Neutrophil (primary cell): ENCODE measurements around the gene TCF12.

ENCODE experiments used
- H3K27ac ChIP-seq: fragments of 200-600 bp; sonication (generic); 2 replicates; pipeline ENCODE4 v1.5.1; 2016; ENCODE audit warnings: mild to moderate bottlenecking, moderate library complexity
- H3K27me3 ChIP-seq: fragments of 200-600 bp; sonication (generic); 2 replicates; pipeline ENCODE4 v1.6.0; 2016; ENCODE audit warnings: mild to moderate bottlenecking
- H3K36me3 ChIP-seq: fragments of 200-600 bp; sonication (generic); 2 replicates; pipeline ENCODE4 v1.5.1; 2017
- H3K4me1 ChIP-seq, 2 experiments: fragments of 200-600 bp in 1 of 2; sonication (generic) in 1 of 2; 1 replicate in 1 of 2; 2 replicates in 1 of 2; pipeline versions ENCODE4 v1.5.1 to v1.6.1; 2013 to 2016; ENCODE audit warnings: low read depth in 1 of 2, low read length in 1 of 2, mild to moderate bottlenecking in 1 of 2, moderate library complexity in 1 of 2; ENCODE audit not compliant: control insufficient read depth in 1 of 2, insufficient read depth in 1 of 2
- H3K4me3 ChIP-seq, 2 experiments: fragments of 200-600 bp in 1 of 2; sonication (generic) in 1 of 2; 1 replicate in 1 of 2; 2 replicates in 1 of 2; pipeline ENCODE4 v1.5.1; 2013 to 2016; ENCODE audit warnings: low read depth in 1 of 2, low read length in 1 of 2, mild to moderate bottlenecking in 1 of 2, moderate library complexity in 1 of 2
- H3K9me3 ChIP-seq: fragments of 200-600 bp; sonication (generic); 2 replicates; pipeline ENCODE4 v1.5.1; 2016
- CTCF ChIP-seq: fragments of 200-600 bp; sonication (generic); IDR thresholded peaks from 2 replicates; pipeline ENCODE4 v1.5.1; 2016; ENCODE audit warnings: antibody characterized with exemption

Gene TCF12

DNA sequence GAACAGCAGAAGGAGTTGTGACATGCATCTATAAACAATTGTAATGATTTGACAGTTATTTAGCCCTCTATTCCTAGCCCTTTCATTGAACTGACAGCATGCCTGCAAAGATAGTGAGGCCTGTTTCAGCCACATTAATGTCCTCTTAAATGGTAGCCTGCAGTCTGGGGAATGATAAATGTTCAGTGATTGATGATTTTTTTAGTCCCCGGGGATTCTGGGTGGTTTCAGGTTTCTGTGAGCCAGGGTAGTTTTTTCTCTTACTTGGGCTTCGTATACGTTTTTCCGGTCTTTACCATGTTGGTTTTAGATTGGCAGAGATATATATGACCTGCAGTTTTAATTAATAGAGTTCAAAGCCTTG is 172.0 kb downstream of the TCF12 start:
- H3K9me3 ChIP-seq: no peaks in the 10 kb centered on the region
- TF ChIP-seq CTCF: no peak

DNA sequence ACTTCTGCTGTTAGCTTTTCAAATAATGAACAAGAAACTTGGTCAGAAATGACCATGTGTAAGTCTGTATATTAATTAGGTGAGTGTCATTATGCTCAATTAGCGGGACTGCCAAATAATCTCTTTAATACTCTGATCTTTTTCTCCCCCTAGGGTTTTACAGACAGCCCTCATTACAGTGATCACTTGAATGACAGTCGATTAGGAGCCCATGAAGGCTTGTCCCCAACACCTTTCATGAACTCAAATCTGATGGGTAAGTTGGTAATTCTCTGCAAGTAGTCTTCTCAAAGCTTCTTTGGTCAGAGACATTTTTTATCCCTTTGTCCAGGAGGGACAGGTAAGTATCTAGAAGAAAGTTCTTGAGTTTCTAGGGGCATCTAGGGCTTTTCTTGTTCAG is 173.2 kb downstream of the TCF12 start:
- Histone ChIP-seq H3K4me1 (no peaks in the 10 kb centered on the region), H3K36me3 (peaks cover 8% of the 10 kb centered on the region), H3K4me3 (no peak overlapping the region), H3K27ac (no peak overlapping the region), H3K27me3 (no peaks in the 10 kb centered on the region), H3K9me3 (no peaks in the 10 kb centered on the region)
- no peak for TF ChIP-seq CTCF

More for the DNA sequence above, 172.0 kb downstream of the TCF12 start:
- Histone ChIP-seq H3K27ac (no peak overlapping the region), H3K27me3 (no peaks in the 10 kb centered on the region), H3K4me3 (no peak overlapping the region), H3K4me1 (no peaks in the 10 kb centered on the region), H3K36me3 (peaks cover 8% of the 10 kb centered on the region)

DNA sequence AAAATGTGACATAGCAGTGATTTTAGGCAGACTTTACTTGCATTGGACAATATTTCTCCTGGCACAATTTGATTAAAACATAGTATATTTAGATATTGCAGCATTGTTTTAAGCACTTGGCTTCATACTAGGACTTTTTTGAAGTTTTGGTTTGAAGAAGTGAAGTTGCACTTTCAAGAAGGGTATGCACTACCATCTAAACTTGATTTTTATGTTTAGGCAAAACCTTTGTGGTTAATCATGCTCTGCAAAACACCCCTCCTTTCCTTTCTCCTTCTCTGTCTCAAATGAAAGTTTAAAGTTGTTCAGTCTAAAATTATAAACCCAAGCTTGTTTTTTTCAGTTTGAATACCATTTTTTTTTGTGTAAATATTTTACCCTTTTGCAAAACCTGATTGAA is 173.8 kb downstream of the TCF12 start:
- H3K9me3 ChIP-seq: no peaks in the 10 kb centered on the region
- H3K36me3 ChIP-seq: peaks cover 8% of the 10 kb centered on the region
- no peak overlapping the region for H3K27ac ChIP-seq
- H3K4me1 ChIP-seq: no peaks in the 10 kb centered on the region
- TF ChIP-seq CTCF: no peak
- no peaks in the 10 kb centered on the region for H3K27me3 ChIP-seq
- no peak overlapping the region for H3K4me3 ChIP-seq

DNA sequence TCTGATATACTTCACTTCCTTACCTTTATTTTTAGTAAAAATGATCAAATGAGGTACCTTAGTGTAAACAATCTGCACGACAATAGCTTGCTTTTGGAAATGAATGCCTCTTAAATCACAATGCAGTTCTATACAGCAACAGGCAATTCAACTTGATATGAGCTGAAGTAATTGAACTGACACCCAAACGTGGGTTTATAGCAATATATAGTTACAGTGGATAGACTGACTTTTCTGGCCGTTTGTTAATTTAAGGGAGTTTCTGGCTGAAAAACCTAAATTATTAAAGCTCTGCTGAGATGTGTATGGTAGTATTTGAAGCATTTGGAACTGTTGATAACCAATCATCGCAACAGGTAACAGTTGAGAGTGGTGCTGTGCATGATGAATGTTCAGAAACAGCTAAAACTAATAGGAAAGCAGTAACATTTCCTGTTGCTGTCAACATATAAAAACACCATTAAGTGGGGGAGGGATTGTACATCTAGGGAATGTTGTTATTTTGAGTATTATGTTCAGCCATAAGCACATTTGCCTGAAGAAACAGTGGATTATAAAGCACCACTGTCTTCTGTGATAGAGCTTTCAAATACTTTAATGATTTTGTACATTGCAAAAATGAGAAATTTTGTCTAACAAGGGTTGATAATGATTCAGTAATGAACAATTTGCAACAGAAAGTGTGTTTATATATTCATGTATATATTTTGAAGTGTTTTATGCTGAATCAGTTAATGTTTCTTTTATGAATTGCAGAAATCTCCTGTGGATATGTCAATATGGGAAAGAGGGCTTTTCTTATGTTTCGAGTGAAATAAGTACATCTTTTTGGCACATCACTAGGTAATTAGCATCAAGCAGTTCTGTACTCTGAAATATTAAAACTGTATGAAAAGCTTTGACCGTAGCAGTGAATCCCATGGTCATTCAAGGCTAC is 176.1 kb downstream of the TCF12 start:
- Histone ChIP-seq H3K4me1 (no peaks in the 10 kb centered on the region), H3K27ac (no peak overlapping the region), H3K36me3 (peaks cover 8% of the 10 kb centered on the region), H3K9me3 (no peaks in the 10 kb centered on the region), H3K27me3 (no peaks in the 10 kb centered on the region), H3K4me3 (no peak overlapping the region)
- TF ChIP-seq CTCF: no peak

DNA sequence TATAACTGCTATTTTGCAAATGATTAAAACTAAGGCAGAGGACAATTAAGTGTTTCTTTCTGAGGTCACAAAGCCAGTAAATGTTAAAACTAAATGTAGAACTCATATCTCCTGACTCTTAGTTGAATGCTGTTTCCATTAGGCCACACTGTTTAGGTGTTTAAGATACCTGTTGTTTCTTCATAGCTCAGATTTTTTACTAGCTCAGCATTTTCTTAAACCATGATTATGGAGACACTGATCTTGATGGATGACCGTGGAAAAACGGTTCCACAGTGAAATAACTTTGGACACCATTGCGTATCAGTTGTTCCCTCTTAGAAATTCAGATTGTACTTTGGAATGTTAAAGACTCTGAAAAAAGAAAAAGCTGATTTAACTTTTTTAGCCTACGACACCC is 177.5 kb downstream of the TCF12 start:
- Histone ChIP-seq H3K27me3 (no peaks in the 10 kb centered on the region), H3K27ac (no peak overlapping the region), H3K9me3 (no peaks in the 10 kb centered on the region), H3K4me1 (peaks cover 5 to 6% of the 10 kb centered on the region in 2 experiments), H3K4me3 (no peak overlapping the region), H3K36me3 (peaks cover 8% of the 10 kb centered on the region)
- TF ChIP-seq CTCF: no peak
